H4 (cell line): Measurements from ENCODE around the gene MS4A4A. TPM values are rescaled to one million over a fixed set of nuclear protein-coding genes. Genes with fewer than 3 reads are reported as not detected.
"Not testable (repeated sequence)": the region's sequence is repeated elsewhere in the genome, so short reads cannot be mapped to it uniquely, and the experiment has no call there.

ENCODE experiments used
- DNase-seq: peaks from one replicate; pipeline ENCODE4 v3.0.0-alpha.2; 2015; ENCODE audit warnings: low spot score
- total RNA-seq: library from RNA; depleted of rRNA; stranded (reverse); fragments of >200 nt; shearing (Covaris generic); gene quantifications from 2 replicates; pipeline ENCODE4 v1.2.3, GENCODE V29; 2014

The MS4A4A gene
- total RNA-seq, 1 experiment from 2014 or later: 0.06 TPM

GRCh38 chr11:60301884-60302283, 21.4 kb downstream of the MS4A4A start:
- not testable (repeated sequence) for DNase-seq

DNA sequence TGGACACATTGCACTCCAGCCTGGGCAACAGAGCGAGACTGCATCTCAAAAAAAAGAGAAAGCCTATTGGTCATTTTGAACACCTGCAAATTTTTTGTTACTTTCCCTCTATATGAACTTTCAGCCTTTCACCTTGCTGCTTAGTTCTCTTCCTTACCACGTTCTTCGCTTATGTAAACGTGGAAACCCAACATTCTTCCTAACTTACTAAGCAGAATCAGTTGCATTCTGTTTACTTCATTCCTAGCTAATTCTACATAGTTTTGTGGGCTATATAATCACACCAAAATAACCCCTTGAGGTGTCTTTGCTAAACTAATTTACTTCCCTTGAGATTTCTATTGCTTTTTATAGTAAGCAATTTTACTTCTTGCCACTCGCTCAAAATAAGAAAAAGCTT, 23.2 kb downstream of the MS4A4A start:
- peak; percentile 28 for DNase-seq

GRCh38 chr11:60305906-60306619, 25.6 kb downstream of the MS4A4A start:
- DNase-seq: peak; percentile 49

- no peak for DNase-seq
Observed at GRCh38 chr11:60307507-60308195, 27.2 kb downstream of the MS4A4A start.

- DNase-seq: no peak
Observed at GRCh38 chr11:60310407-60310998, 30.0 kb downstream of the MS4A4A start.

GRCh38 chr11:60314635-60315321, 34.3 kb downstream of the MS4A4A start:
- no peak for DNase-seq

GRCh38 chr11:60315871-60316270, 35.4 kb downstream of the MS4A4A start:
- no peak for DNase-seq

DNA sequence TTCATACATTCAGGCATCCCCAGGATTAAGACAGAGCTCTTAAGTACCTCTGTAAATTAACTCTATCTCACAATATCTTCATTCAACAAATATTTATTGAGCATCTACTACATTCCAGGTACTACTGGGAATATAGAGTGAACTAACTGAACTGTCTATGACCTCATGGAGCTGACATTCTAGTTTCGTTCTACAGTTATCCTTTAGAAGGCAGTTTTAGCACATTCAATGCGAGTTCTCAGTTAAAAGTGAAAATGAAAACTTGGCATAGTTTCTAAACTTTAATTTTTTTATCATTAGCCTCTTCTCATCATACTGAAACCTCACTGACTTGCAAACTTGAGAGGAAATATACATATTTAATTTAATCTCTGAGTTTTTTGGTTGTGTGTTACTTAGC, 35.9 kb downstream of the MS4A4A start:
- DNase-seq: no peak

- no peak for DNase-seq
Observed at GRCh38 chr11:60318726-60319125, 38.3 kb downstream of the MS4A4A start.

- DNase-seq: no peak
Observed at GRCh38 chr11:60321051-60321450, 40.6 kb downstream of the MS4A4A start.

- DNase-seq: no peak
Observed at GRCh38 chr11:60326955-60327354, 46.5 kb downstream of the MS4A4A start, which contains the start of gene MS4A6E. Gene MS4A6E, plus strand, starts transcription at chr11:60327255. Its CDS starts 7,641 bp downstream, at chr11:60334896.

GRCh38 chr11:60328460-60328859, 48.0 kb downstream of the MS4A4A start:
- no peak for DNase-seq

DNA sequence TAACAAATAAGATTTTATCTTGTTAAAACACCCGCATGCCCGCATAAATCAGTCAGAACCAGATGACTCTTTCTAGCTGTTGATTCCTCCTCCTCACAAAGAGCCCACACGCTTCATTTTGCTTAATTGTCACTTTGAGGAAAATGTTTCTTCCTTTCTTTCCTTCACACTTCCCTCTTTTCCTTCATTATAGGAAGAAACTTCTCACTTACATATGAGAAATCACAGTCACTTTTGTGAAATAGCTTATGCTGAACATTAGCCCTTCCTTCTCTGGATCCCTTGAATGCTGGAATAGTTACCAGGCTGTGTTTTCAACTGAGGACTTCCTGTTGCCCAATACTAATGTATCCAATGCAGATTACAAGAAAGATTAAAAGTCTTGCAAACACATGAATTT, 52.4 kb downstream of the MS4A4A start:
- no peak for DNase-seq

DNA sequence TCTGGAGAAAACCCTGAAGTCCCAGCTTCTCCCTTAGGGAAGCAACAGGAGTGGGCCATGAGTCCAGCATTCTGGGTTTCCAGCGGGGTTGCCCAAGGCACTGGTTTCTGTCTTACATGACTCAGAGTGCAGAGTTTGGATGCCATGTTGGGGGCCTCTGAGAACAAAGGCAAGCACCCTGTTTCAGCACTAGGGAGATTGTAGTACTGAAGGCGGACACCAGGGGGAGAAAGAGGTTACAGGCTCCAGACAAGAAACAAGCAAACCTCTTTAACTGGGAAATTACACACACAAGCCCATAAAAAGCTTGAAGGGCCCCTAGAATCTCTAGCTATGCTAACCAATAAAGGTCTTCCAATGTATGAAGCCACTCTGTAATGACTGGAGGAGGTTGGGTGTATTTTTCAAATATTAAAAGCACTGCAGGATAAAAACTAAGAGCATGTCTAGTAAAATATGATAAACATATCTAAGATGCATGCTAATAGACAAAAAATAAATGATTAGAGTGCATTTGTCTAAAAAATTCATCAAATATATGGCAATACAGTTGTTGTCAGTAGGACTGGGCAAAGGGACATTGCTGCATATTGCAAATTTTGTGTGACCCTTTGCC, 53.6 kb downstream of the MS4A4A start:
- peak; percentile 37 for DNase-seq

DNA sequence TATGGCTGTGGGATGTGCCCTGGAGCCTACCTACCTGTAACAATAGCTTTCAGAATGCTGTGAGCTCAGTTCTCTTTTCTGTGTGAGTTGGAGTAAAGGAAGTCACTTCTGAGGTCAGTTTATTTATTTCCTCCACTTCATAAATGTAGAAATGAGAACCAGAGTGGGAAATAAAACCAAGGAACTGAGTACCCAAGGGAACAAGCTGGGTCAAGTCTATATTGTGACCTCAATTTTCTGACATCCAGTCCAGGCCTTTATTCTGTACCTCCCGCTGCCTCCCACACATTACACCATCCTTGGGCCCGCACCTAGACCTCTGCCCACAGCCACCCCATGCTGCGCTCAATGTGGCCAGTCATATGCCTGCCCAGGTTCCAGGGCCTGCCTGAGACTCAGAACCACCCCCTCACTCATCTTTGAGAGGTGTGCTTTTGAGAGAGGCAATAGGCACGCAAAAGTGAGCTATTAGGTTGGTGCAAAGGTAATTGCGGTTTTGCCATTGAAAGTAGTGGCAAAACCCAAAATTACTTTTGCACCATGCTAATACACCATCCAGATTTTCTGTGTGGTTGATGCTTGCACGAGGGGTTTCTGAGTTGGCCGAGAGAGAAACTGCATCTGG, 56.4 kb downstream of the MS4A4A start:
- DNase-seq: no peak

DNA sequence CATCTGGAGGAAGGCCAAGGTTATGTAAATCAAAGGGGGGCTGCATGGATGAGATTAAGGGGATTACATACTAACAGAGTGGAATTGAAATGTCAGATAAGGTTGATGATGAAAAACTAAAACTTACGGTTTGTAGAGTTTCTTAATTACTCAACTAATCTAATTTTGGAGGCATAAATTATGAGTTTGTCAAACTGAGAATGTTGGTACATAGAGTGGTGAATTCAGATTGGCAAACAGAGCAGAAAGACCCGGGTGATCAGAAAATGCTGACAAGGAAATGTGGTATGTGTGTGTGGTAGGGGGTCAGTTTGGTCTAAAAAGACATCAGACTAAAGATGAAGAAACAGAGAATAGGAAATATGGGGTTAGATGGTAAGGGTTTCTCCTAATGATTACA, 57.6 kb downstream of the MS4A4A start:
- DNase-seq: no peak

- DNase-seq: no peak
Observed at GRCh38 chr11:60339356-60339755, 58.9 kb downstream of the MS4A4A start.

DNA sequence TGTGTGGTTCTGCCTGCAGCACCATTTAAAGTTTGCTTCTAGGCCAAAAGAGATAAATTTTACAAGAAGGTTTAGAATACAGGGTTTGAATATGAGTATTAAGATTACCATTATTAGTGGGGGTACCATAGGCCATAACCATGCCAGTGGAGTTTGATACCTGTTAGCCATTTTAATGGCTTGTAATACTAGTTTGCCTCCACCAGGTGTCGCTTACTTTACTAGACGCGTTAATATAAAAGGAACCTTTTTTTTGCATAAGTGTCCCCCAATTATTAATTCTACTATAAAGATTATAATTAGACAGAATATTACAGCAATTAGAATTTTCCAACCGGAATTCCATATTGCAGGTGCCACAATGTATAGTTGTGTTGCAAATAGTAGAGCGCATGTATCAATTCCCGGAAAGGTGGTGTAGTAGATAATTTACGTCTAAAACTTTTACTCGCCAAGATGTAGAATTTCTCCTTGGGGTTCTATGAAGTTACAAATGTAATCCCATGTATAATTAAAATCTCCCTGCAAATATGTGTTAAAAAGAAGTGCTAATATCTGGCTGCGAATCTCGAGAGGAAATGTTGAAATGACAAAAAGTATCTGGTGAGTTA, 62.7 kb downstream of the MS4A4A start:
- DNase-seq: no peak

- DNase-seq: no peak
Observed at GRCh38 chr11:60344146-60344545, 63.7 kb downstream of the MS4A4A start.

DNA sequence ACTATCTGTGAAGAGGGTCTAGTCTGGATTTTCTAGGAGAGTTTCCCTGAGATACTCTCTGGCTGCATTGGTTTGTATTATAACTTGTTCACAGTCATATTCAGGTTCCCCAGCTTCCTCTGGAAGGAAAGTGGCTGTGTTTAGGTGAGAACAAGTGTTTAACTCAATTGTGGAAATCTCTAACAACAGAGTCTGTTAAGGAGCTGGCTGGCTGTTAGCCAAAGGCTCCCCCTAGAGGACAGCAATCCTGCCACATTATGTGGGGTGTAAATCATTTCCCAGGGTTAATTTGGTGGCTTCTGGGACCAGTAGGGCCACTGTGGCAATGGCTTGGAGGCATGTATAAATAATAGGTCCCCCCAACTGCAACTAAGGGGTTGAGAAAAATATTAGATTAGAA, 65.0 kb downstream of the MS4A4A start:
- no peak for DNase-seq
